Epidermal melanocyte (primary cell): ENCODE data around the gene ZNF470.

Source experiments
- DNase-seq: peaks from one replicate; pipeline ENCODE4 v3.0.0; 2011; ENCODE audit warnings: low spot score; ENCODE audit not compliant: insufficient read length

Gene ZNF470

GRCh38 chr19:56567274-56568120 lies at the start of gene ZNF470:
ZNF470 (plus strand) TSS chr19:56567468; CDS start chr19:56570312, 2,844 bp downstream.
- peak; percentile 94 for DNase-seq

- DNase-seq: no peak
Measured at GRCh38 chr19:56525214-56525860, 41.9 kb upstream of the ZNF470 start.

- DNase-seq: no peak
Measured at GRCh38 chr19:56537442-56537841, 29.8 kb upstream of the ZNF470 start.

- peak; percentile 96 for DNase-seq
Measured at GRCh38 chr19:56538254-56538760, 29.0 kb upstream of the ZNF470 start.

GRCh38 chr19:56538761-56539263 lies 28.5 kb upstream of the ZNF470 start, which contains the start of gene ZFP28:
ZFP28 (plus strand) TSS chr19:56538948; CDS start chr19:56539019, 71 bp downstream.
- DNase-seq: no peak

- no peak for DNase-seq
Measured at GRCh38 chr19:56543776-56544175, 23.5 kb upstream of the ZNF470 start.

- no peak for DNase-seq
Measured at GRCh38 chr19:56547535-56547934, 19.7 kb upstream of the ZNF470 start.

GRCh38 chr19:56554272-56554869 lies 12.9 kb upstream of the ZNF470 start:
- no peak for DNase-seq

- no peak for DNase-seq
Measured at GRCh38 chr19:56562766-56563165, 4.5 kb upstream of the ZNF470 start.

GRCh38 chr19:56566904-56567273 lies 379 bp upstream of the ZNF470 start:
- no peak for DNase-seq

- DNase-seq: no peak
Measured at GRCh38 chr19:56572589-56572988, 5.3 kb downstream of the ZNF470 start.

GRCh38 chr19:56573914-56574313 lies 6.6 kb downstream of the ZNF470 start:
- no peak for DNase-seq

- no peak for DNase-seq
Measured at GRCh38 chr19:56577719-56578602, 10.7 kb downstream of the ZNF470 start.

- DNase-seq: no peak
Measured at GRCh38 chr19:56594446-56594782, 27.1 kb downstream of the ZNF470 start.

- peak; percentile 98 for DNase-seq
Measured at GRCh38 chr19:56594783-56595547, 27.7 kb downstream of the ZNF470 start, which contains the start of gene ZNF71. ZNF71 (plus strand) TSS chr19:56595302; CDS start chr19:56601559, 6,257 bp downstream.

- DNase-seq: no peak
Measured at GRCh38 chr19:56595548-56595899, 28.3 kb downstream of the ZNF470 start.

- DNase-seq: no peak
Measured at GRCh38 chr19:56596676-56597075, 29.4 kb downstream of the ZNF470 start.

GRCh38 chr19:56597696-56598095 lies 30.4 kb downstream of the ZNF470 start:
- DNase-seq: no peak

GRCh38 chr19:56601375-56601774 lies 34.1 kb downstream of the ZNF470 start:
- no peak for DNase-seq

- no peak for DNase-seq
Measured at GRCh38 chr19:56603829-56604228, 36.6 kb downstream of the ZNF470 start.
